KMS-11 (cell line): ENCODE results near the gene TRERF1.
A peak's percentile ranks its signal among the peaks of the same experiment; 100 is the strongest.

Source experiments
- H2AFZ ChIP-seq: fragments of 200-600 bp; sonication (generic); 2 replicates; pipeline ENCODE4 v1.6.1; 2016; ENCODE audit warnings: antibody characterized with exemption, mixed run types, low read depth
- H3K27ac ChIP-seq: fragments of 200-600 bp; sonication (generic); 2 replicates; pipeline ENCODE4 v1.6.1; 2016; ENCODE audit warnings: mild to moderate bottlenecking, mixed run types
- H3K27me3 ChIP-seq: fragments of 200-600 bp; sonication (generic); 2 replicates; pipeline ENCODE4 v1.6.1; 2017; ENCODE audit warnings: mild to moderate bottlenecking, low read depth, mixed run types, moderate library complexity; ENCODE audit not compliant: insufficient read depth
- H3K36me3 ChIP-seq: fragments of 200-600 bp; sonication (generic); 2 replicates; pipeline ENCODE4 v1.6.1; 2017; ENCODE audit warnings: mild to moderate bottlenecking, mixed run types; ENCODE audit not compliant: insufficient read depth
- H3K4me1 ChIP-seq: fragments of 200-600 bp; sonication (generic); 2 replicates; pipeline ENCODE4 v1.6.1; 2016; ENCODE audit warnings: mild to moderate bottlenecking, low read depth, mixed run types; ENCODE audit not compliant: poor library complexity, severe bottlenecking
- H3K4me2 ChIP-seq: fragments of 200-600 bp; sonication (generic); 2 replicates; pipeline ENCODE4 v1.7.0; 2016; ENCODE audit warnings: mild to moderate bottlenecking, mixed run types
- H3K4me3 ChIP-seq: fragments of 200-600 bp; sonication (generic); IDR thresholded peaks from 2 replicates; pipeline ENCODE4 v1.6.1; 2017; ENCODE audit warnings: low read depth, low read length, mixed read lengths; ENCODE audit not compliant: insufficient read depth
- H3K79me2 ChIP-seq: fragments of 200-600 bp; sonication (generic); 2 replicates; pipeline ENCODE4 v1.6.1; 2016; ENCODE audit warnings: low read depth, mixed run types; ENCODE audit not compliant: insufficient read depth
- H3K9ac ChIP-seq: fragments of 200-600 bp; sonication (generic); 2 replicates; pipeline ENCODE4 v1.6.1; 2016; ENCODE audit warnings: mild to moderate bottlenecking, mixed run types
- H4K20me1 ChIP-seq: fragments of 200-600 bp; sonication (generic); 2 replicates; pipeline ENCODE4 v1.6.1; 2016; ENCODE audit warnings: mild to moderate bottlenecking, mixed run types; ENCODE audit not compliant: insufficient read depth
- CTCF ChIP-seq: fragments of 200-600 bp; sonication (generic); conservative IDR thresholded peaks from 2 replicates; pipeline ENCODE4 v1.6.1; 2017; ENCODE audit warnings: low read depth, mild to moderate bottlenecking, antibody characterized with exemption, low read length, moderate library complexity, mixed read lengths

TRERF1 gene

GRCh38 chr6:42230345-42231321 lies 221.1 kb downstream of the TRERF1 start:
- H3K27ac ChIP-seq: no peak overlapping the region
- no peak overlapping the region for H2AFZ ChIP-seq
- TF ChIP-seq CTCF: peak; percentile 36; the same call in 1 of the 2 replicates
- H3K27me3 ChIP-seq: no peaks in the 10 kb centered on the region
- no peak overlapping the region for H3K4me2 ChIP-seq
- no peaks in the 10 kb centered on the region for H4K20me1 ChIP-seq
- no peak overlapping the region for H3K9ac ChIP-seq
- no peaks in the 10 kb centered on the region for H3K4me1 ChIP-seq
- no peaks in the 10 kb centered on the region for H3K36me3 ChIP-seq
- H3K79me2 ChIP-seq: no peaks in the 10 kb centered on the region
- H3K4me3 ChIP-seq: no peak overlapping the region

- Histone ChIP-seq H3K9ac (no peak overlapping the region), H4K20me1 (no peaks in the 10 kb centered on the region), H3K36me3 (no peaks in the 10 kb centered on the region), H2AFZ (no peak overlapping the region), H3K79me2 (no peaks in the 10 kb centered on the region), H3K4me3 (no peak overlapping the region), H3K4me1 (no peaks in the 10 kb centered on the region), H3K27me3 (no peaks in the 10 kb centered on the region), H3K27ac (no peak overlapping the region), H3K4me2 (no peak overlapping the region)
- no peak for TF ChIP-seq CTCF
Measured at GRCh38 chr6:42229506-42230119, 222.1 kb downstream of the TRERF1 start.

- H3K27ac ChIP-seq: no peak overlapping the region
- H3K36me3 ChIP-seq: no peaks in the 10 kb centered on the region
- H3K27me3 ChIP-seq: no peaks in the 10 kb centered on the region
- H4K20me1 ChIP-seq: no peaks in the 10 kb centered on the region
- H3K9ac ChIP-seq: no peak overlapping the region
- no peaks in the 10 kb centered on the region for H3K79me2 ChIP-seq
- TF ChIP-seq CTCF: no peak
- H3K4me1 ChIP-seq: no peaks in the 10 kb centered on the region
- no peak overlapping the region for H2AFZ ChIP-seq
- no peak overlapping the region for H3K4me3 ChIP-seq
- H3K4me2 ChIP-seq: no peak overlapping the region
Measured at GRCh38 chr6:42228305-42228704, 223.4 kb downstream of the TRERF1 start.

GRCh38 chr6:42227173-42227850 lies 224.4 kb downstream of the TRERF1 start:
- H3K79me2 ChIP-seq: no peaks in the 10 kb centered on the region
- no peaks in the 10 kb centered on the region for H3K36me3 ChIP-seq
- H4K20me1 ChIP-seq: no peaks in the 10 kb centered on the region
- no peak overlapping the region for H3K4me3 ChIP-seq
- H3K9ac ChIP-seq: no peak overlapping the region
- H3K27ac ChIP-seq: no peak overlapping the region
- no peak overlapping the region for H2AFZ ChIP-seq
- H3K4me1 ChIP-seq: no peaks in the 10 kb centered on the region
- no peak for TF ChIP-seq CTCF
- H3K4me2 ChIP-seq: no peak overlapping the region
- no peaks in the 10 kb centered on the region for H3K27me3 ChIP-seq
